ENCODE data around the gene KLHDC7B. TPM values are rescaled to one million over a fixed set of nuclear protein-coding genes. Genes with fewer than 3 reads are reported as not detected.

The KLHDC7B gene
- polyA plus RNA-seq, 1 experiment = 0.04 TPM

DNA sequence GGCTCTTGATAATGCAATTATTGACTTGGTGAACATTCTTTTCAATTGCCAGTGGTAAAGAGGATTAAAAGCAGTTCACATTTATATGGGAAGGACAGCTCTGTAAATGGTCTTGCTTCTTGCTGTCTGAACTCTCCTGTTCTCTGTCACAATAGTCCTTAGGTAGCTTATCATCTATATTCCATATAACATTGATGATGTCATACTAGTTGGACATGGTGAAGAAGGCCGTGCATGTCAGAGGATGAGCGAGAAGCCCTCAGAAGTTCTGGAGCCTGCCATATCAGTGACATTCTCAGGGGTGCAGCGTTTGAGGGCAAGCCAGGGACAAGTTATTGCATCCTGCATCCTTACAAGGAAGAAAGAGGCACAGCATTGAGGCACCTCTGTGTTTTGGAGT, 39.5 kb downstream of the KLHDC7B start:
- Histone ChIP-seq H3K4me3 (ENCODE audit: low read depth, low read length) (no peak overlapping the region), H3K27me3 (ENCODE audit: control insufficient read depth, insufficient read depth, low read length) (peaks cover 13% of the 10 kb centered on the region), H3K27ac (ENCODE audit: low read depth, low read length) (no peak overlapping the region), H3K9me3 (ENCODE audit: control insufficient read depth, insufficient read depth, low read length) (no peaks in the 10 kb centered on the region)
- CTCF ChIA-PET = interaction anchor here (0.8 to 1.5 kb wide), 2 partner anchors 22 to 36 kb away, joined by 3 to 8 read pairs; partner anchors contain the start of gene SYCE3
- TF ChIP-seq CTCF (IDR thresholded peaks at IDR 0.05; ENCODE audit: low read depth, low read length) = no peak
- POLR2A ChIA-PET = no interaction called here
- no peak for DNase-seq (ENCODE audit: low read depth, low spot score)

DNA sequence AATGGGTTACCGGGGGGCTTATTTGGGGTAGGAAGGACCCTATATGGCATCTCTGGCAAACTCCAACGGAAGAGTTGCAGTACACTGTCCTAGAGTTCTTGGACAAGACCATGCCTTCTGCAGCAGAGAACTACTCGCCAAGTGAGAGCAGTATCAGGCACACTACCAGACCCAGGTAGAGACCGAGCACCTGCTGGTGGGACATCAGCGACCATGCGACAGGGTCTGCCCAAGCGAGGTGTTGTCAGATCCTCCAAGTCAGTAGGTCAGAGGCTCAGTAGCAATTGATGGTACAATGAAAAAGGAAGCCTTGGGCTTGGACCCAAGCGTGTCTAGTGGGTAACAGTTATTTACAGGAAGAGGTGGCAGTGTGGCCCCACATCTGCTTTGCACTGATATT, 40.1 kb downstream of the KLHDC7B start:
- TF ChIP-seq CTCF (IDR thresholded peaks at IDR 0.05; ENCODE audit: low read depth, low read length) = no peak
- POLR2A ChIA-PET = no interaction called here
- no peak for DNase-seq (ENCODE audit: low read depth, low spot score)
- peaks cover 13% of the 10 kb centered on the region for H3K27me3 ChIP-seq (ENCODE audit: control insufficient read depth, insufficient read depth, low read length)
- H3K27ac ChIP-seq (ENCODE audit: low read depth, low read length) = no peak overlapping the region
- no peaks in the 10 kb centered on the region for H3K9me3 ChIP-seq (ENCODE audit: control insufficient read depth, insufficient read depth, low read length)
- no peak overlapping the region for H3K4me3 ChIP-seq (ENCODE audit: low read depth, low read length)
- CTCF ChIA-PET = interaction anchor here (1.5 kb wide), 1 partner anchor 23 kb away, joined by 8 read pairs; the partner anchor contains the start of gene SYCE3

DNA sequence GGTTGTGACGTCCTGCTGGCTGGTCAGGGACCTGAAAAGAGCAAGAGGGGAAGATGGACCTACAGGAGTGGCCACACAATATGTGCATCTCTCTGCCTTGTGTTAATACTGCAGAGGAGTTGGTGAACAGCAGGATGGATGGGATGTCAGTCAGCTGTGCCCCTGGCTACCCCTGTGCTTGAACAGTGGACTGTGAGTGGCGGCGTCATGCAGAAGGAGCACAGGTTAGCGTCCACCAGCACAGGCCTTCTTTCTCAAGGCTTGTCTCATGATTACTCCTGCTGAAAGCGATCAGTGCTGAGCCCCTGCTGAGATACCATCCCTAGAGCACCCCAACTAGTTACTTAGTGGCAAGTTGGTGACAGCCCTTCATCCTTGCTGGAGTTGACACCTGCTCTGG, 40.7 kb downstream of the KLHDC7B start:
- ChIA-PET POLR2A (no interaction called here), CTCF (interaction anchor here (1.2 kb wide), 1 partner anchor 61 kb away, joined by 3 read pairs; no protein-coding TSS in a partner anchor)

DNA sequence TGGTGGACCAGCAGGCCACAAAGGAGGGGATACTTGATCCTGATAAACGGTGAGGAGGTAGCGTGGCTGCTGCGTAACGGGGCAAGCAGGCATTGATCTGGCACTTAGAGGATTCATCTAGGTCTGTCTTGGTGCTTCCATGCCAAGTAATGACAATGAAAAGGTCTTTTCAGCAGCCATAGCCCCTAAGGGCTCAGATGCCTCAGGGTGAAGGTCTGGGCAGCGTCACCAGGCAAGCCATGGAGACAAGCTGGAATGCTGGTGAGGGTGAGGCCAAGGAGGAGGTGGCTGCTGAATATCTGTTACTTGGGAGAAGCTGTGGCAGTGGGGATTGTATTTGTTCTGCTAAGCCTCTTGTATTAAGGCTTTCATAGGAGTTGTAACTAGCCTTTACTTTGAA, 41.7 kb downstream of the KLHDC7B start:
- POLR2A ChIA-PET = interaction anchor here (1.0 kb wide), 1 partner anchor 12 kb away, joined by 3 read pairs; no protein-coding TSS in a partner anchor
- Histone ChIP-seq H3K9me3 (ENCODE audit: control insufficient read depth, insufficient read depth, low read length) (no peaks in the 10 kb centered on the region), H3K27ac (ENCODE audit: low read depth, low read length) (no peak overlapping the region), H3K27me3 (ENCODE audit: control insufficient read depth, insufficient read depth, low read length) (peaks cover 17% of the 10 kb centered on the region), H3K4me3 (ENCODE audit: low read depth, low read length) (no peak overlapping the region)
- no peak for DNase-seq (ENCODE audit: low read depth, low spot score)
- CTCF ChIA-PET = interaction anchor here (1.2 to 1.5 kb wide), 3 partner anchors 25 to 62 kb away, joined by 3 read pairs; partner anchors contain the start of gene SYCE3
- no peak for TF ChIP-seq CTCF (IDR thresholded peaks at IDR 0.05; ENCODE audit: low read depth, low read length)

More for the DNA sequence above, 40.7 kb downstream of the KLHDC7B start:
- TF ChIP-seq CTCF (IDR thresholded peaks at IDR 0.05; ENCODE audit: low read depth, low read length) = no peak
- DNase-seq (ENCODE audit: low read depth, low spot score) = no peak
- no peak overlapping the region for H3K4me3 ChIP-seq (ENCODE audit: low read depth, low read length)
- no peaks in the 10 kb centered on the region for H3K9me3 ChIP-seq (ENCODE audit: control insufficient read depth, insufficient read depth, low read length)
- peaks cover 13% of the 10 kb centered on the region for H3K27me3 ChIP-seq (ENCODE audit: control insufficient read depth, insufficient read depth, low read length)
- no peak overlapping the region for H3K27ac ChIP-seq (ENCODE audit: low read depth, low read length)

DNA sequence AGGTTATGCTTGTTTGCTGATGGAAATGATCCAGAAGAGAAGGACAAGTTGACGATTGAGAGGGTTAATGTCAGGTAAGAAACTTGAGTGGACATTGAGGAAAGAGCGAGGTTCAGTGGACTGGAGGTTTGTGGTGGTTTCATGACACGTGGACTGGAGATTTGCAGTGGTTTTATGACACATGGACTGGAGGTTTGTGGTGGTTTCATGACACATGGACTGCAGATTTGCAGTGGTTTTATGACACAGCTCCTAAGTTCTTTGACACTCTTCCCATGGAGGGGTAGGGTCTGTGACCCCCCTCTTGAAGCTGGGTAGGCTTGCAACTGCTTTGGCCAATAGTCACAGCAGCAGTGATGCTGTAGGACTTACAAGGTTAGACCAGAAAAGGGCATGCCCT, 49.5 kb downstream of the KLHDC7B start:
- CTCF ChIA-PET = no interaction called here
- TF ChIP-seq CTCF (IDR thresholded peaks at IDR 0.05; ENCODE audit: low read depth, low read length) = no peak
- Histone ChIP-seq H3K9me3 (ENCODE audit: control insufficient read depth, insufficient read depth, low read length) (no peaks in the 10 kb centered on the region; the same call in 1 of the 2 replicates), H3K4me3 (ENCODE audit: low read depth, low read length) (no peak overlapping the region), H3K27ac (ENCODE audit: low read depth, low read length) (no peak overlapping the region), H3K27me3 (ENCODE audit: control insufficient read depth, insufficient read depth, low read length) (peaks cover 23% of the 10 kb centered on the region)
- no peak for DNase-seq (ENCODE audit: low read depth, low spot score)
- POLR2A ChIA-PET = no interaction called here

All from AG04450 (cell line).